GM19099 (cell line): Measurements from ENCODE around the gene CNGA2.

Source experiments
- POLR2A ChIP-seq: IDR thresholded peaks from 3 replicates; pipeline ENCODE4 v1.6.1; 2011; ENCODE audit warnings: low read depth; ENCODE audit not compliant: insufficient read length; ENCODE audit errors: extremely low read depth

The CNGA2 gene

GRCh38 chrX:151703487-151703886, 31.1 kb upstream of the CNGA2 start:
- no peak for TF ChIP-seq POLR2A

- no peak for TF ChIP-seq POLR2A
Measured at GRCh38 chrX:151704041-151704663, 30.4 kb upstream of the CNGA2 start.

- TF ChIP-seq POLR2A = no peak
Measured at GRCh38 chrX:151708821-151709220, 25.7 kb upstream of the CNGA2 start.

GRCh38 chrX:151710457-151710856, 24.1 kb upstream of the CNGA2 start:
- TF ChIP-seq POLR2A = no peak

DNA sequence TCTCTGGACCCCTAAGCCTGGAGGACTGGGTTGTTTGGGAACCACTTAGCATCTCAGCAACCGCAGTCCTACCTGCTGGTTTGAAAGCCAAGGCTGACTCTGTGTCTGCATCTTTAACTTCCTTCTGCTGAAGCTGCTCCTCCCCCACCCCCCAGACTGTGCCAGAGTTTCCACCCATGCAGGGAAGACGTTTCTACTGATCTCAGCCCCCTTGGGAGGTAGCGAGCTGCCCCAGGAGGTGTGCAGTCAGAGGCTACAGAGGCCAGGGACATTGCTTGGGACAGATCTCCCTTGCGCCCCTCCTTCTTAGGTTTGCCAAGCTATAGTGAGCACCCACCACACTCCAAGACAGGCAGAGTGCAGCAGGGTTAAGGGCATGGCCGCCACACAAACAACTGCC, 23.4 kb upstream of the CNGA2 start:
- no peak for TF ChIP-seq POLR2A

- TF ChIP-seq POLR2A = no peak
Measured at GRCh38 chrX:151711787-151712186, 22.8 kb upstream of the CNGA2 start.

DNA sequence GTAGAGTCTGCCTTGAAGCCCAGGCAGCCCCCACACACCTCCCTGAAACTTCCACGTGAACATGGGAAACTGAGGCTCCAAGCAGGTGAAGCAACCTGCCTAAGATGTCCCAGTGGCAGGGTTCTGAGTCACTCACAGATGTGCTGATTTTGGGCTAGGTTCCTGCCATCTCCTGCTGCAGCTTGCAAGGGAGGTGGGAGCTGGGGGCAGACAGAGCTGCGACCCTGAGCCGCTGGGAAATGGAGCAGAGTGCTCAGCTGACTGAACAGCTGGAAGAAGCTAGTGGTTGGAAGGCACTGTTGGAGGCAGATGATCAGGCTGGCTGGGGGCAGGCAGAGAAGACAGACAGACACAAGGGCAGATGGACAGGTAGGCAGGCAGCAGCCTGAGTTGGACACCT, 22.3 kb upstream of the CNGA2 start:
- TF ChIP-seq POLR2A = no peak

GRCh38 chrX:151713849-151714248, 20.7 kb upstream of the CNGA2 start:
- TF ChIP-seq POLR2A = no peak

DNA sequence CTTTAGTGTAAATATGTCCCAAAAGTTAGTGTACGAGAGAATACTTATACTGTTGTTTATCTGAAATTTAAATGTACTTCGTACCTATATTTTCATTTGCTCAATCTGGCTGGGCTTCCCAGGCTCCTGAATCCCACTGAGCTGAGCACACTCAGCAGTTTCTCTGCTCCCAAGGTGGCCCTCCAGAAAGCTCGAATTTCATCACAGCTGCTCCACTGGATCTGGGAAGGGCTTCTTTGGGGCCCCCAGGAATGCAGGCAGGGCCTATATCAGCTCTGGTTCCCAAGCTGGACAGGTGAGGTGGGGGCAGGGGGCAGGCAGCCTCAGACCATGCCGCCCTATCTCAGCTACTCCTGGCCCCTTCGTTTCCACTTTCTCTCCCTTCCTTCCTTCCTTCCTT, 20.2 kb upstream of the CNGA2 start:
- TF ChIP-seq POLR2A = no peak

DNA sequence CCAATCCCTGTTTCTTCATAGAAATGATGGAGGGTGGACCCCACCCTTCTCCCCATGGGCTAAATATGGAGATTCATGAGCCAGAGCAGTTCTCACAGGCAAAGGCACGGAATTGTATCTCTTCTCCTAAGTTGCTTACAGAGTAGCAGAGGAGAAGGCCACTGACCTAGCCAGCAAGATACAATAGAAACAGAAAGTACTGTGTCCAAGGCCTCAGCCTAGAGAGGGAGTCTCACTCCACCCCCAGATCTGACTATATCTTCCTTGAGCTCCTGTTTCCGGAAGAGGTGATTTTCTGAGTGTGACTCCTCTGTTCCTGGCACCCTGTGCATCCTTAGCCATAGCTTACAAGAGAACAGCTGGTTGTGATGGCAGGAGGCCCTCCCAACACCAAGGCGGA, 18.8 kb upstream of the CNGA2 start, which contains the start of gene FATE1:
TSS of gene FATE1 (plus strand) at position 284 of the 400 bp plus-strand sequence. CDS start at position 369, 85 bp downstream.
- no peak for TF ChIP-seq POLR2A

DNA sequence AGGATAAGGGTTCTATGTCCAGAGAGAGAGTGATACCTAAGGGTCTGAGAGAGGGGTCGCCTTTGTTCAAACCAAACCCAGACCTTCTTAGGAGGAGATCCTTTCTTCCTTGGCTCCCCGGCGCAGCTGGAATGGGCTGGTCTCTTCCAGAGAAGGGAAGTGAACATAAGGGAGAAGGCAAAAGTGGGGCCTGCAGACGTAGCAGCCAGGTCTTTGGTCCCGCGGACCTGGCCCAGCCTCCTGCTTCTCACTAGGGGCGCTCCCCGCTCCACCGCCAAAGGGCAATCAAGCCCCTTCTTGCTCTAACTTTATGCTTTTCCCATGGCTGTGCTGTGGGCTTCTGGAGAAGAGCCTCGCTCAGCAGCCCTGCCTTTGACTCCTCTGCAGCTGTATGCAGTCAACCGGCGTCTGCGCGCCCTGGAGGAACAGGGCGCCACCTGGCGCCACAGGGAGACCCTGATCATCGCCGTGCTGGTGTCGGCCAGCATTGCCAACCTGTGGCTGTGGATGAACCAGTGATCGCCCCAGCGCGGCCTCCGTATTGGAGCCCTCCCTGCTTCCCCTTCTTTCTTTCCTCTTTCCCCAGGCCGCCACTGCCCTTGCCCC, 12.2 kb upstream of the CNGA2 start:
- no peak for TF ChIP-seq POLR2A

GRCh38 chrX:151723156-151723760, 11.3 kb upstream of the CNGA2 start:
- no peak for TF ChIP-seq POLR2A

- TF ChIP-seq POLR2A = no peak
Measured at GRCh38 chrX:151724563-151725337, 9.8 kb upstream of the CNGA2 start.

DNA sequence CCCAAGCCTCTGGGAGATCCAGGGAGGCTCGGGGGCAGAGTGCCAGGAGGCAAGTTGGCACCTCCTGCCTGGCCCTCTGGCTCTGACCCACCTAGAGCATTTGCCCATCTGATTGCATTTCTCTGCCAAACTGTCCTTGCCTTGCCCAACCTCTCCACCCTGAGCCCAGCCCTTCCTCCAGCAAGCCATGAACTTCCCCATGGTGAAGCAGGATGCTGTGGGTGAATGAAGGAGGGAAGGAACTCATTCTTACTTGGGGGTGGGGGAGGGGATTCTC, 9.3 kb upstream of the CNGA2 start:
- TF ChIP-seq POLR2A = no peak

GRCh38 chrX:151726751-151727150, 7.8 kb upstream of the CNGA2 start:
- TF ChIP-seq POLR2A = no peak

GRCh38 chrX:151727346-151727745, 7.2 kb upstream of the CNGA2 start:
- no peak for TF ChIP-seq POLR2A
